ENCODE measurements around the gene MGAT4A. TPM values are rescaled to one million over a fixed set of nuclear protein-coding genes. Genes with fewer than 3 reads are reported as not detected.

The MGAT4A gene
- total and polyA plus RNA-seq, 2 of the 13 experiments (the other 11 are each of a cell fraction or from before 2014, with no cell fraction given) = 47.2 to 90.9 TPM

GRCh38 chr2:98768384-98769113, 37.6 kb upstream of the MGAT4A start (continued):
- no peak for TF ChIP-seq CSRNP2 (CRISPR knock-in tag; conservative IDR thresholded peaks at IDR 0.05; ENCODE audit: low read depth)
- TF ChIP-seq FOXK2 (IDR thresholded peaks at IDR 0.05) = no peak
- no peak for TF ChIP-seq ZNF558 (CRISPR knock-in tag; IDR thresholded peaks at IDR 0.05; ENCODE audit: borderline replicate concordance)
- TF ChIP-seq MED13 (CRISPR knock-in tag; IDR thresholded peaks at IDR 0.05) = no peak
- no peak for TF ChIP-seq SNAI1 (CRISPR knock-in tag; IDR thresholded peaks at IDR 0.05; ENCODE audit: borderline replicate concordance)
- TF ChIP-seq GATA4 (IDR thresholded peaks at IDR 0.05; ENCODE audit: borderline replicate concordance, low read depth) = no peak
- TF ChIP-seq TIGD3 (CRISPR knock-in tag; IDR thresholded peaks at IDR 0.05; ENCODE audit: borderline replicate concordance) = no peak
- no peak for TF ChIP-seq ZNF567 (CRISPR knock-in tag; IDR thresholded peaks at IDR 0.05; ENCODE audit: borderline replicate concordance)
- no peak for TF ChIP-seq FOXJ3 (CRISPR knock-in tag; IDR thresholded peaks at IDR 0.05; ENCODE audit: borderline replicate concordance)
- TF ChIP-seq JUND (CRISPR knock-in tag; IDR thresholded peaks at IDR 0.05) = no peak
- no peak for TF ChIP-seq TERF1 (CRISPR knock-in tag; IDR thresholded peaks at IDR 0.05)
- no peak for TF ChIP-seq ZNF484 (CRISPR knock-in tag; IDR thresholded peaks at IDR 0.05; ENCODE audit: borderline replicate concordance, low read depth)
- TF ChIP-seq ZNF7 (CRISPR knock-in tag; IDR thresholded peaks at IDR 0.05) = no peak
- 0 out of 2 replicates have a peak, but pooled peaks have one; percentile 20 for TF ChIP-seq TFAP4 (IDR thresholded peaks at IDR 0.05; ENCODE audit: borderline replicate concordance, low read depth)
- no peak for TF ChIP-seq MAFG (CRISPR knock-in tag; IDR thresholded peaks at IDR 0.05)
- no peak for TF ChIP-seq ZNF281 (CRISPR knock-in tag; IDR thresholded peaks at IDR 0.05; ENCODE audit: borderline replicate concordance)
- no peak for TF ChIP-seq BATF2 (CRISPR knock-in tag; IDR thresholded peaks at IDR 0.05)
- peak; percentile 31; the same call in 1 of the 2 replicates for TF ChIP-seq NR2F6 (IDR thresholded peaks at IDR 0.05)
- 0 out of 2 replicates have a peak, but pooled peaks have one; percentile 7 for TF ChIP-seq NR2F6 (CRISPR knock-in tag; IDR thresholded peaks at IDR 0.05)
- no peak for TF ChIP-seq ZBTB20 (CRISPR knock-in tag; IDR thresholded peaks at IDR 0.05; ENCODE audit: borderline replicate concordance, low read depth)
- TF ChIP-seq NFE2L1 (CRISPR knock-in tag; IDR thresholded peaks at IDR 0.05; ENCODE audit: borderline replicate concordance) = no peak
- no peak for TF ChIP-seq RFX5 (IDR thresholded peaks at IDR 0.05; ENCODE audit: low read depth, low read length)
